A549 (cell line): Measurements from ENCODE around the gene ABHD2. TPM values are rescaled to one million over a fixed set of nuclear protein-coding genes. Genes with fewer than 3 reads are reported as not detected.
A peak's percentile ranks its signal among the peaks of the same experiment; 100 is the strongest.

ENCODE experiments used
- ATAC-seq, 2 experiments: fragments of 200-7000 bp in 1 of 2; fragments of >200 bp in 1 of 2; cut with Nextera tagmentation in 1 of 2; cut with Tn5 transposase in 1 of 2; 3 replicates each; pipeline versions ENCODE4 v1.8.0 to v1.9.1; 2018 to 2020; ENCODE audit warnings: mild to moderate bottlenecking in 1 of 2, moderate library complexity in 1 of 2
- CTCF ChIA-PET: fragments of 300-600 bp; sonication (Branson Sonifier 250); formaldehyde crosslinking; extraction: SDS; loops from one replicate; lab custom pipeline; 2021; ENCODE audit warnings: antibody characterized with exemption, inconsistent platforms; lab: Yijun Ruan, JAX
- POLR2A ChIA-PET: fragments of 350-600 bp; formaldehyde crosslinking; extraction: SDS; loops from one replicate; lab custom pipeline; 2021; ENCODE audit warnings: antibody characterized with exemption, inconsistent platforms; lab: Yijun Ruan, JAX
- DNase-seq, 2 experiments: peaks; one replicate each; pipeline versions ENCODE4 v3.0.0 to v3.0.0-alpha.2; 2011 to 2016; ENCODE audit warnings: low read depth in 1 of 2, low spot score in 1 of 2
- FAIRE-seq: peaks from 2 replicates; lab custom pipeline; 2011; peaks lifted over from hg19 to GRCh38; lab: Jason Lieb, UNC
- H3K27ac ChIP-seq, 2 experiments: fragments of >200 bp; sonication (Bioruptor Twin); formaldehyde crosslinking; 3 replicates each; pipeline ENCODE4 v1.5.1; 2016 to 2017
- H3K4me1 ChIP-seq: fragments of >200 bp; sonication (Bioruptor Twin); formaldehyde crosslinking; 3 replicates; pipeline ENCODE4 v1.6.1; 2016
- H3K4me2 ChIP-seq: fragments of >200 bp; sonication (Bioruptor Twin); formaldehyde crosslinking; 3 replicates; pipeline ENCODE4 v1.6.1; 2016
- H3K4me3 ChIP-seq: fragments of >200 bp; sonication (Bioruptor Twin); formaldehyde crosslinking; 3 replicates; pipeline ENCODE4 v1.5.1; 2016
- H3K9me3 ChIP-seq: fragments of >200 bp; sonication (Bioruptor Twin); formaldehyde crosslinking; 3 replicates; pipeline ENCODE4 v1.6.1; 2016
- BHLHE40 ChIP-seq: IDR thresholded peaks from 2 replicates; pipeline ENCODE4 v1.6.1; 2012; ENCODE audit warnings: low read depth, low read length, inconsistent platforms
- CBX8 ChIP-seq: fragments of 200-600 bp; sonication (generic); IDR thresholded peaks from 2 replicates; pipeline ENCODE4 v1.6.1; 2016
- ESRRA ChIP-seq: fragments of 150-350 bp; IDR thresholded peaks from 2 replicates; pipeline ENCODE4 v1.6.1; 2014; ENCODE audit warnings: mild to moderate bottlenecking, low read length, borderline replicate concordance
- FOSL2 ChIP-seq, 2 experiments: fragments of 450-650 bp in 1 of 2; fragments of >200 bp in 1 of 2; sonication (Bioruptor Twin) in 1 of 2; formaldehyde crosslinking; IDR thresholded peaks; 2 replicates each; pipeline versions ENCODE4 v1.5.0 to v1.6.1; 2016 to 2020; ENCODE audit warnings: mild to moderate bottlenecking in 1 of 2, moderate library complexity in 1 of 2
- FOXS1 ChIP-seq: fragments of 250-450 bp; sonication (Bioruptor Pico); IDR thresholded peaks from 2 replicates; pipeline ENCODE4 v1.5.0; 2020; ENCODE audit warnings: mild to moderate bottlenecking, moderate library complexity
- GATA3 ChIP-seq: IDR thresholded peaks from 2 replicates; pipeline ENCODE4 v1.6.1; 2012; ENCODE audit warnings: borderline replicate concordance
- HDAC2 ChIP-seq: fragments of 200-600 bp; sonication (generic); IDR thresholded peaks from 2 replicates; pipeline ENCODE4 v1.6.1; 2016
- HOXA7 ChIP-seq: fragments of 250-450 bp; sonication (Bioruptor Pico); IDR thresholded peaks from 2 replicates; pipeline ENCODE4 v1.5.0; 2020; ENCODE audit warnings: mild to moderate bottlenecking, moderate library complexity
- HOXB5 ChIP-seq: fragments of 250-450 bp; sonication (Bioruptor Pico); IDR thresholded peaks from 2 replicates; pipeline ENCODE4 v1.5.0; 2020; ENCODE audit warnings: mild to moderate bottlenecking, moderate library complexity
- JUNB ChIP-seq: fragments of >200 bp; sonication (Bioruptor Twin); formaldehyde crosslinking; IDR thresholded peaks from 2 replicates; pipeline ENCODE4 v1.6.1; 2016
- KDM1A ChIP-seq: fragments of 200-600 bp; sonication (generic); IDR thresholded peaks from 2 replicates; pipeline ENCODE4 v1.6.1; 2016; ENCODE audit warnings: low read depth, mild to moderate bottlenecking
- MAFK ChIP-seq: fragments of 450-650 bp; IDR thresholded peaks from 2 replicates; pipeline ENCODE4 v1.6.1; 2014; ENCODE audit not compliant: partially characterized antibody
- MYC ChIP-seq: IDR thresholded peaks from 2 replicates; pipeline ENCODE4 v1.6.1; 2012; ENCODE audit warnings: mild to moderate bottlenecking, inconsistent platforms, low read length, improper control_type of control experiment, borderline replicate concordance
- NFE2L2 ChIP-seq: fragments of 150-350 bp; conservative IDR thresholded peaks from 2 replicates; pipeline ENCODE4 v1.6.1; 2014; ENCODE audit warnings: low read length
- NR3C1 ChIP-seq: fragments of >200 bp; sonication (Bioruptor Twin); formaldehyde crosslinking; IDR thresholded peaks from 3 replicates; pipeline ENCODE4 v1.6.1; 2017
- RFX5 ChIP-seq: fragments of 450-650 bp; IDR thresholded peaks from 2 replicates; pipeline ENCODE4 v1.7.1; 2014; ENCODE audit warnings: antibody characterized with exemption, mild to moderate bottlenecking, moderate library complexity
- TFCP2L1 ChIP-seq: fragments of 250-450 bp; sonication (Bioruptor Pico); IDR thresholded peaks from 2 replicates; pipeline ENCODE4 v1.5.0; 2021; ENCODE audit warnings: mild to moderate bottlenecking
- ZFP36 ChIP-seq: fragments of 450-650 bp; IDR thresholded peaks from 2 replicates; pipeline ENCODE4 v1.6.1; 2014; ENCODE audit warnings: borderline replicate concordance; ENCODE audit not compliant: partially characterized antibody
- ZNF302 ChIP-seq: fragments of 250-450 bp; sonication (Bioruptor Pico); IDR thresholded peaks from 2 replicates; pipeline ENCODE4 v1.9.0; 2021; ENCODE audit warnings: inconsistent platforms, mild to moderate bottlenecking, moderate library complexity
- WGBS: methylation state at CpG from one replicate; pipeline ENCODE4 v1.1.6; 2017; ENCODE audit errors: missing lambda C conversion rate; 5-methylcytosine and 5-hydroxymethylcytosine counted together
- polyA plus RNA-seq, 4 experiments: library from polyadenylated mRNA; depleted of rRNA in 3 of 4; stranded (reverse); fragments of >200 nt; fragmentation: RNase III in 1 of 4; extraction: RNeasy Plus Mini Kit Qiagen cat#74134 plus additional on column Dnase treatment in 1 of 4; gene quantifications; 2 replicates in 3 of 4; 3 replicates in 1 of 4; pipeline ENCODE4 v1.2.3, GENCODE V29; 2011 to 2017
- TF ChIP-seq, protein P1 (sequence below): IDR thresholded peaks from 2 replicates; pipeline ENCODE4 v1.6.1; 2012
- TF ChIP-seq, protein P2 (sequence below): fragments of 250-450 bp; sonication (Bioruptor Pico); IDR thresholded peaks from 2 replicates; pipeline ENCODE4 v1.5.0; 2020; ENCODE audit warnings: low read depth, mild to moderate bottlenecking, moderate library complexity
- TF ChIP-seq, protein P3 (sequence below): fragments of 250-450 bp; sonication (Bioruptor Pico); IDR thresholded peaks from 2 replicates; pipeline ENCODE4 v1.5.0; 2021; ENCODE audit warnings: mild to moderate bottlenecking, moderate library complexity, borderline replicate concordance
- TF ChIP-seq, protein P4 (sequence below): fragments of 150-350 bp; IDR thresholded peaks from 2 replicates; pipeline ENCODE4 v1.6.1; 2014; ENCODE audit warnings: low read depth, mild to moderate bottlenecking, low read length

The ABHD2 gene
- polyA plus RNA-seq, 2 of the 4 experiments (the other 2 are of a cell fraction): 36.2 to 63.3 TPM

DNA sequence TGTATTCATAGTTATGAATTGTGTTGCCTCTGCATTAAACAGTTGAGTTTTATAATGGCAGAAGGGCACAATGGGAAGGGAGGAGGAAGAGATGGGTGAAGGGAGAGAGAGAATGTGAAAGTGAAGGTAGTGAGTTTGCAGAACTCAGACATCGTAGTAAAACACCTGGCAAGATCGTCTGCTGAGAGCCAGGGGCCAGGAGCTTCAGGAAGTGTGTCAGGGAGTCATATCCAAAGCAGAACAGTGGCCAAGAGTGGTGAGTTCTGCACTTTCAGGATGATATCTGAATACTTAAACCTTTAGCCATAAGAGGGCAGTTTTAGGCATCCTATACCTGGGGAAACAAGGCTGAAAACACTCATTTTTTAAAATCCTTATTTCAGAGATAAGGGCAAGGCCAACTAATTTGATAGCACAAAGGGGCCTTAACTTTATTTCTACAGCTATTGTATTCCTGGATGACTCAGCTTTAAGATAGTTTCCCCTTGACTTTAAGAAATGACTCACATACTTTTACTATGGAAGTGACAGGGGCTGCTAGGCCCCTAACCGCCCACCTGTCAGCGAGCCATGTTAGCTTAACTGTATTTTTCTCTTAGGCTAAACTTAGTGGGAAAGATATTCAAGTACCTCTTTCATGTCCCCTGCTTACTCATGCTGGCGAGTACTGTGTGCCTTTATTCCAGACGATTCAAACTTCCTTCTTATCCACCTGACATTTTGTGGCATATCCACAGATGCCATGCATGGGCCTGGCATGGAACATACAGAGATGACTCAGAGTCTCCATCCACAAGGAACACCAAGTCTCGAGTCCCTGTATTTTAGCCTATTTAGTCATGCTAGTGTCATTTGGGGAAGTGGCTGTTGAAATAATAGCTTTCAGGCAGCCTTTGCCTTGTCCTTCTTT, 79.3 kb downstream of the ABHD2 start:
- H3K27ac ChIP-seq: peak overlapping the region; percentile 60 to 71; a peak in 5 of 6 replicates
- WGBS: 21% methylated on average over 7 of the region's 7 CpGs
- CTCF ChIA-PET: interaction anchor here (0.7 to 21.7 kb wide), 21 partner anchors 7 to 308 kb away, joined by 3 to 735 read pairs (median 4); partner anchors contain the start of gene ABHD2
- FAIRE-seq: no peak
- ATAC-seq: peak; percentile 60 to 63
- no peaks in the 10 kb centered on the region for H3K9me3 ChIP-seq
- DNase-seq: peak; percentile 44 to 48
- peak overlapping the region; percentile 43 for H3K4me2 ChIP-seq
- H3K4me3 ChIP-seq: no peak overlapping the region
- peaks cover 36% of the 10 kb centered on the region for H3K4me1 ChIP-seq
- POLR2A ChIA-PET: interaction anchor here (0.9 to 1.3 kb wide), 2 partner anchors 47 to 48 kb away, joined by 3 read pairs; no protein-coding TSS in a partner anchor
- TF ChIP-seq JUNB (peak; percentile 54; the same call in 1 of the 2 replicates), NFE2L2 (peak; percentile 34; the same call in 1 of the 2 replicates), FOSL2 (IDR thresholded peaks at IDR 0.05) (no peak; the same call in 1 of the 2 replicates), FOSL2 (CRISPR knock-in tag; IDR thresholded peaks at IDR 0.05) (peak; percentile 81), MAFK (peak; percentile 66), HDAC2 (no peak), FOXS1 (CRISPR knock-in tag) (no peak), ZFP36 (no peak)
- TF ChIP-seq, protein P1, sequence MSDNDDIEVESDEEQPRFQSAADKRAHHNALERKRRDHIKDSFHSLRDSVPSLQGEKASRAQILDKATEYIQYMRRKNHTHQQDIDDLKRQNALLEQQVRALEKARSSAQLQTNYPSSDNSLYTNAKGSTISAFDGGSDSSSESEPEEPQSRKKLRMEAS: peak; percentile 20; the same call in 1 of the 2 replicates
- TF ChIP-seq, all 56 proteins: peak for 5

DNA sequence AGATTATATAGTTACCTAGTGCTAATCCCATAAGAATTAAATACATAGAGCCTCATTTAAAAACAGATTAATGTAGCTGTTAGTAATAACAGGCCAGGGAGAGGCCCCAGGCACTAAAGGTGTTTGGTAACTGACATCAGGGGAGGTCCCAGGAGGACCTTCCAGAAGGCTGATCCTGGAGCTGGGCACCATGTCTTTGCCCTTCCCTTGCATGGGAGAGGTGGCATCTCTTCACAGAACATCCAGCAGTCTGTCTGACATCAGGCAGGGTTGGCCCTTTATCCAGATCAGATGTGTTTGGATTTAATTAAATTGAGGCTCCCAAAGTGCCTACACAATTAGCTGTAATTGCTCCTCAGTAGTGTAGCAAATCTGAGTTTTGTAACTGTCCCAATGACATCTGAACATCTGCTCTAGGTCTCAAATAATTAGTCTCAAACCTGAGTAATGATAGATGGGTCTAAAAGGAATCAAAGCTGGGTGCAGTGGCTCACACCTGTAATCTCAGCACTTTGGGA, 80.1 kb downstream of the ABHD2 start:
- H3K4me1 ChIP-seq: peaks cover 36% of the 10 kb centered on the region
- peak overlapping the region; percentile 60 to 71; a peak in 5 of 6 replicates for H3K27ac ChIP-seq
- POLR2A ChIA-PET: interaction anchor here (0.9 kb wide), 1 partner anchor 48 kb away, joined by 3 read pairs; no protein-coding TSS in a partner anchor
- no peak overlapping the region for H3K4me3 ChIP-seq
- peak overlapping the region; percentile 43 for H3K4me2 ChIP-seq
- DNase-seq (no peak), FAIRE-seq (no peak), ATAC-seq (no peak)
- H3K9me3 ChIP-seq: no peaks in the 10 kb centered on the region
- CTCF ChIA-PET: interaction anchor here (0.7 to 21.7 kb wide), 20 partner anchors 6 to 290 kb away, joined by 3 to 735 read pairs (median 4); partner anchors contain the start of gene ABHD2
- TF ChIP-seq NR3C1 (no peak), MAFK (no peak), BHLHE40 (no peak), HOXA7 (CRISPR knock-in tag) (no peak), MYC (no peak), ESRRA (no peak), TFCP2L1 (CRISPR knock-in tag) (no peak), ZNF302 (CRISPR knock-in tag) (no peak), RFX5 (no peak), FOSL2 (IDR thresholded peaks at IDR 0.05) (no peak), FOSL2 (CRISPR knock-in tag; IDR thresholded peaks at IDR 0.05) (no peak), HDAC2 (no peak), GATA3 (no peak), CBX8 (no peak), HOXB5 (CRISPR knock-in tag) (no peak), KDM1A (no peak)
- TF ChIP-seq, protein P2, sequence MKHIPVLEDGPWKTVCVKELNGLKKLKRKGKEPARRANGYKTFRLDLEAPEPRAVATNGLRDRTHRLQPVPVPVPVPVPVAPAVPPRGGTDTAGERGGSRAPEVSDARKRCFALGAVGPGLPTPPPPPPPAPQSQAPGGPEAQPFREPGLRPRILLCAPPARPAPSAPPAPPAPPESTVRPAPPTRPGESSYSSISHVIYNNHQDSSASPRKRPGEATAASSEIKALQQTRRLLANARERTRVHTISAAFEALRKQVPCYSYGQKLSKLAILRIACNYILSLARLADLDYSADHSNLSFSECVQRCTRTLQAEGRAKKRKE (CRISPR knock-in tag): no peak
- TF ChIP-seq, protein P3, sequence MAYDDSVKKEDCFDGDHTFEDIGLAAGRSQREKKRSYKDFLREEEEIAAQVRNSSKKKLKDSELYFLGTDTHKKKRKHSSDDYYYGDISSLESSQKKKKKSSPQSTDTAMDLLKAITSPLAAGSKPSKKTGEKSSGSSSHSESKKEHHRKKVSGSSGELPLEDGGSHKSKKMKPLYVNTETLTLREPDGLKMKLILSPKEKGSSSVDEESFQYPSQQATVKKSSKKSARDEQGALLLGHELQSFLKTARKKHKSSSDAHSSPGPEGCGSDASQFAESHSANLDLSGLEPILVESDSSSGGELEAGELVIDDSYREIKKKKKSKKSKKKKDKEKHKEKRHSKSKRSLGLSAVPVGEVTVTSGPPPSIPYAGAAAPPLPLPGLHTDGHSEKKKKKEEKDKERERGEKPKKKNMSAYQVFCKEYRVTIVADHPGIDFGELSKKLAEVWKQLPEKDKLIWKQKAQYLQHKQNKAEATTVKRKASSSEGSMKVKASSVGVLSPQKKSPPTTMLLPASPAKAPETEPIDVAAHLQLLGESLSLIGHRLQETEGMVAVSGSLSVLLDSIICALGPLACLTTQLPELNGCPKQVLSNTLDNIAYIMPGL: no peak
- TF ChIP-seq, protein P4, sequence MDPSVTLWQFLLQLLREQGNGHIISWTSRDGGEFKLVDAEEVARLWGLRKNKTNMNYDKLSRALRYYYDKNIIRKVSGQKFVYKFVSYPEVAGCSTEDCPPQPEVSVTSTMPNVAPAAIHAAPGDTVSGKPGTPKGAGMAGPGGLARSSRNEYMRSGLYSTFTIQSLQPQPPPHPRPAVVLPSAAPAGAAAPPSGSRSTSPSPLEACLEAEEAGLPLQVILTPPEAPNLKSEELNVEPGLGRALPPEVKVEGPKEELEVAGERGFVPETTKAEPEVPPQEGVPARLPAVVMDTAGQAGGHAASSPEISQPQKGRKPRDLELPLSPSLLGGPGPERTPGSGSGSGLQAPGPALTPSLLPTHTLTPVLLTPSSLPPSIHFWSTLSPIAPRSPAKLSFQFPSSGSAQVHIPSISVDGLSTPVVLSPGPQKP: no peak
